Stimulated activated CD8-positive, alpha-beta memory T cell treated with anti-CD3 and anti-CD28 coated beads, Interleukin-4, amount 100 ng/mL, for 4 hours (primary cell): Measurements from ENCODE around the gene AAMP.
"Not testable (repeated sequence)": the region's sequence is repeated elsewhere in the genome, so short reads cannot be mapped to it uniquely, and the experiment has no call there.

ENCODE experiments used
- DNase-seq, 2 donors: peaks; one replicate each; pipeline ENCODE4 v3.0.0-alpha.2; 2020; ENCODE audit warnings: low read depth in 2 of 2, low spot score in 1 of 2

The AAMP gene, protein sequence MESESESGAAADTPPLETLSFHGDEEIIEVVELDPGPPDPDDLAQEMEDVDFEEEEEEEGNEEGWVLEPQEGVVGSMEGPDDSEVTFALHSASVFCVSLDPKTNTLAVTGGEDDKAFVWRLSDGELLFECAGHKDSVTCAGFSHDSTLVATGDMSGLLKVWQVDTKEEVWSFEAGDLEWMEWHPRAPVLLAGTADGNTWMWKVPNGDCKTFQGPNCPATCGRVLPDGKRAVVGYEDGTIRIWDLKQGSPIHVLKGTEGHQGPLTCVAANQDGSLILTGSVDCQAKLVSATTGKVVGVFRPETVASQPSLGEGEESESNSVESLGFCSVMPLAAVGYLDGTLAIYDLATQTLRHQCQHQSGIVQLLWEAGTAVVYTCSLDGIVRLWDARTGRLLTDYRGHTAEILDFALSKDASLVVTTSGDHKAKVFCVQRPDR

DNA sequence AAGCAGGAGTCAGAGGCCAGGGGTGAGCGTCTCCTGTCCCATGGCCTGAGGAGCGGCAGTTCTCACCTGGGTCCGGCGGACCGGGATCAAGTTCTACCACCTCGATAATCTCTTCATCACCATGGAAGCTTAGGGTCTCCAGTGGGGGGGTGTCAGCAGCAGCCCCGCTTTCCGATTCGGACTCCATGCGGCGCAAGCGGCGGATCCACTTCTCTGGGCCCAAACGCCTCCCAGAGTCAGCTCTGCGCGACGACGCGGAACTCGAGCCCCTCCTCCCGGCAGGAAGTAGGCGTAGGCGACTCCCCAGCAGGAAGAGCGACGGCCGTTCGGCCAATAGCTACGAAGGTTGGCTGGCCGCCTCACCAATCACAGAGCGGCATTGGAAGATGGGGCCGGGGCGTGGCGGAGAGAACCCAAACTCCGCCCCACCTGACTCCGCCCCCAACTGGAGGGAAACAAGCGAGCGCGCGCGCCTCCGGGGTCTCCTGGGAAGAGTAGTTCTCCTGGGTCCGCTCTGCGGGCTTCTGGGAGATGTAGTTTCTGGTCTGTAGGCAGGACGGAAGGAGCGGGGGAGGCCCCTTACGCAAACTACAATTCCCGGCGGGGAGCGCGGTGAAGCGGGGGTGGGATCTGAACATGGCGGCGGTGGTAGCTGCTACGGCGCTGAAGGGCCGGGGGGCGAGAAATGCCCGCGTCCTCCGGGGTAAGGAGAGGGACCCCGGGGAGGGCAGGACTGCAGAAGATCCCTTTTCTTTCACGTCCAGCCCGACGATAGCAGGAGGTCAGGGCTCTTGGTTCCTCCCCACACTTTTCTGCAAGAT, at the start of gene AAMP, which contains the start of gene PNKD:
AAMP (minus strand) TSS at position 238 of the 821 bp plus-strand sequence; CDS start at position 187, 51 bp downstream.
PNKD (plus strand) TSS at position 620 of the 821 bp plus-strand sequence; CDS start at position 637, 17 bp downstream.
- peak; percentile 100 for DNase-seq

DNA sequence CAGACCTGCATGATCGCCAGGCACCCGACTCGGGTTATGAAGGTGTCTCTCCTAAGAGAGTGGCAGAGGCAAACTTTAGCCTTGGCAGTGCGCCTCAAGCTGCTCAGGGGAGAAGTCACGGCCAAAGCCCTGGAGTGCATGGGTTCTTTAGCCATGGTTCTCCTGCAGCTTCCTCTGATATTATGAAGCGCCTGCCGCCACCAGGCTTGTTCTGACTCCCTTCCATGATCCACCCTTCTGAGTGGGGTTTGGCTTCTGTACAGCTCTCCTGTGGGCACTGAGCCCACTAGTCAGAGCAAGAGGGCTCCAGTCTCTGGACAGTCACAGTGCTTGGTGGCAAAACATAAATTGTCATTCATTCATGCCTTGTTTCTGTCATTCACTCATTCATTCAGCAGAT, 48.3 kb upstream of the AAMP start:
- DNase-seq: no peak

DNA sequence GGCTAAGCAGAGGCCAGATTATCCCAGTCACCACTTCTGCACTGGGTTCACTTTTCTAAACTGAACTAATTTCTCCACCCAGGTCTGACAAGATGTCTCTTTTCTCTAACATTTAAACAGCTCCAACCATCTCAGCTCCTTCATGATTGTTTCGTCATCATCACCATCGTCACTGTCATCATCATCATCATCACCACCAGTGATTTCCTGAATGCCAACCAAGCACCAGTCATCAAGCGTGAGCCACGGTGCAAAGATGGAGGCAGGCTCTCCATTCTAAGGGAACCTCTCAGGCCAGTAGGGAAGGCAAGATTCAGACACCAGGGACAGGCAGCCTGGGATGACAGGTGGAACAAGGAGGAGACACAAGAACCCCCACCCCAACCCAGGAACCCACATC, 47.9 kb upstream of the AAMP start:
- no peak for DNase-seq

DNA sequence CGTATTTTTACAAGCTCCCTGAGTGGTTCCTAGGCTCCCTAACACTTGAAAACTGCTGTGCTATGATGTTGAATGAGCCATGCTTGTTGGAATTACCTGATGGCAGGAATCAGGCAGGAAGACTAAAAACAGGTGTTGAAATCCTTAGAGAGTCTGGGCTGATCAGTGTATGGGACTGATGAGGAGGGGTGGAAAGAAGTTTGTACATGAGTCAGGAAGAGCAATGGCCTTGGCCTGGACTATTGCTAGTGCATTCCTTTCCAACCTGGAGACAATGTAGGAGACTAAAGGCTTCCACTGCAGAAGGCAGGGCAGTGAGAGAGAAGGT, 47.3 kb upstream of the AAMP start:
- DNase-seq: no peak

DNA sequence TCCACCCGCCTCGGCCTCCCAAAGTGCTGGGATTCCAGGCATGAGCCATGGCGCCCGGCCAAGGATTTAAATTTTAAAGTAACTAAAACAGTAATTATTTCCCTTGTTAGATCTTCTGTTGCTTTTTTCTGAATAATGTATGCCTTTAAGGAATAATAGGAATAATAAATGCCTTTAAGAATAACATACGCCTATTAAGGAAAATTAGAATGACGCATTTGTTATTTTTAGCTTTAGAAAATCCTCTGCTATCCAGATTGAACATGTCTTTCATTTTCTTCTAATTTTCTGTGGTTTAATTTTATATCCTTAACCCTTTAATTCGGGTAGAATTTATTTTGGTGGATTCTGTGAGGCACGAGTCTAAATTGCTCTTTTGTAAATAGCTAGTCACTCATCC, 45.5 kb upstream of the AAMP start:
- no peak for DNase-seq

DNA sequence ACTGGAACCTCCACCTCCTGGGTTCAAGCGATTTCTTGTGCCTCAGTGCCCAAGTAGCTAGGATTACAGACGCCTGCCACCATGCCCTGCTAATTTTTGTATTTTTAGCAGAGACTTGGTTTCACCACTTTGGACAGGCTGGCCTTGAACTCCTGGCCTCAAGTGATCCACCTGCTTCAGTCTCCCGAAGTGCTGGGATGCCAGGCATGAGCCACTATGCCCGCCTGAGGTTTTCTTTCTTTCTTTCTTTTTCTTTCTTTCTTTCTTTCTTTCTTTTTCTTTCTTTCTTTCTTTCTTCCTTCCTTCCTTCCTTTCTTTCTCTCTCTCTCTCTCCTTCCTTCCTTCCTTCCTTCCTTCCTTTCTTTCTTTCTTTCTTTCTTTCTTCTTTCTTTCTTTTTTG, 44.8 kb upstream of the AAMP start:
- not testable (repeated sequence) for DNase-seq

DNA sequence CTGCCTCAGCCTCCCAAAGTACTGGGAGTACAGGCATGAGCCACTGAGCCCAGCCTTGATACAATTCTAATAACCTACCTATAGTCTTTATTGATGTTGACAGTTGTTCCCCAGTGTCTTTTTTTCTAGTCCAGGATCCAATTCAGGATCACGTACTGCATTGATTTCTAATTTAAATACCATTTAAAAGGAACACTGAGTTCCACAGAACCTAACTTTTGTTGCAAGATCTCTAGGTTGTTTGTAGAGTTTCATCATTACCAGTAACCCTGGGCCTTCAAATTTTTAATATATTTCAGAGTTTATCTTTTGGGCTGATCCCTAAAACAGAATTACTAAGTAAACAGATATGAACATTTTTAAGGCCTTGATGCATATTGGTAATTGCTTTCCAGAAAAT, 43.4 kb upstream of the AAMP start:
- DNase-seq: no peak

DNA sequence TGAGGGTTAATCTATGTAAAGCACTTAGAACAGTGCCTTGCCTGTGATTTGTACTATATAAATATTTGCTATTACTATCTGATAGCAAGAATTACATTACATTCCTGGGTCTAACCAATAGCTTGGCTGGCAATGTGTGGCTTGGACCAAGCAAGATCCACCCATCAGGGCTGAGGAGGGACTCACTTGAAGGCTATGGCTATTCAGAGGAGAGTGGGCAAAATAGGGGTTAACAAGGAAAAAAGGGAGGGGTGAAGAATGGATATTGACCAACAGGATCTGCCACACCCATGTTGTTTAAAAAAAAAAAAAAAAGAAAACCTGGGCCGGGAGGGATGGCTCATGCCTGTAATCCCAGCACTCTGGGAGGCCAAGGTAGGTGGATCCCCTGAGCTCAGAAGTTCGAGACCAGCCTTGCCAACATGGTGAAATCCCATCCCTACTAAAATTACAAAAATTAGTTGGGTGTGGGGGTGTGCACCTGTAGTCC, 42.4 kb upstream of the AAMP start:
- no peak for DNase-seq

DNA sequence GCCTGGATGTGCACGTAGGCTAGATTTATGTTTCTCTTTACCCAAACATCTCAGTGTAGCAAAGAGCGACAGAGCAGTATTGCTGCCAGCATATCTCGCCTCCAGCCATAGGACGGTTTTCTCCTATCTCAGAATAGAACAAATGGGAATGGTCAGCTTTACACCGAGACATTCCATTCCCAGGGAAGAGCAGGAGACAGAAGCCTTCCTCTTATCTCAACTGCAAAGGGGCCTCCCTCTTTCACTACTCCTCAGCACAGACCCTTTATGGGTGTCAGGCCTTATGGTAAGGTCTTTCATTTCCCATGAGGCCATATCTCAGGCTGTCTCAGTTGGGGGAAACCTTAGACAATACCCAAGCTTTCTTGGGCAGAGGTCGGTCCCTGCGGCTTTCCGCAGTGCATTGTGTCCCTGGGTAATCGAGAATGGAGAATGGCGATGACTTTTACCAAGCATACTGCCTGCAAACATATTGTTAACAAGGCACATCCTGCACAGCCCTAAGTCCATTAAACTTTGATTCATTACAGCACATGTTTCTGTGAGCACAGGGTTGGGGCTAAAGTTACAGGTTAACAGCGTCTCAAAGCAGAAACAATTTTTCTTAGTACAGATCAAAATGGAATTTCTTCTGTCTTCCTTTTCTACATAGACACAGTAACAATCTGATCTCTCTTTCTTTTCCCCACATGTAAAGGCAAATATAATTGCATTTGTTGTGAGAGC, 41.8 kb upstream of the AAMP start:
- not testable (repeated sequence) for DNase-seq

DNA sequence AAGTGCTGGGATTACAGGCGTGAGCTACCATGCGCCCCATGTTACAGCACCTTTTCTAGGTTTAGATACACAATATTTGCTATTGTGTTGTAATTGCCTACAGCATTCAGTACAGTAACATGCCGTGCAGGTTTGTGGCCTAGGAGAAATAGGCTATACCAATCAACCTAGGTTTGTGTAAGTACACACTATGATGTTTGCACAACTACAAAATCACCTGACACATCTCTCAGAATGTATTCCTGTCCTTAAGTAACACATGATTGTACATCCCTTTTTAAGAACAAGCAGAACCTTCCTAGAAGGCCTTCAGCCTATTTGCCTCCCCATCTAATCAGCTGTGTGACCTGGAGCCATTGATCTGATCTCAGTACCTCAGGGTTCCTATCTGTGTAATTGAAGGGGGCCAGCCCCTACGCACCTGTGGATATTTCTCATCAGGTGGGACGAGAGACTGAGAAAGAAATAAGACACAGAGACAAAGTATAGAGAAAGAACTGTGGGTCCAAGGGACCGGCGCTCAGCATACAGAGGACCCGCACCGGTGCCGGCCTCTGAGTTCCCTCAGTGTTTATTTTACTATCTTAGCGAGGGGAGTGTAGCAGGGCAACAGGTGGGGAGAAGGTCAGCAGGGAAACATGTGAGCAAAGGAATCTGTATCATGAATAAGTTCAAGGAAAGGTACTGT, 41.1 kb upstream of the AAMP start:
- DNase-seq: no peak

DNA sequence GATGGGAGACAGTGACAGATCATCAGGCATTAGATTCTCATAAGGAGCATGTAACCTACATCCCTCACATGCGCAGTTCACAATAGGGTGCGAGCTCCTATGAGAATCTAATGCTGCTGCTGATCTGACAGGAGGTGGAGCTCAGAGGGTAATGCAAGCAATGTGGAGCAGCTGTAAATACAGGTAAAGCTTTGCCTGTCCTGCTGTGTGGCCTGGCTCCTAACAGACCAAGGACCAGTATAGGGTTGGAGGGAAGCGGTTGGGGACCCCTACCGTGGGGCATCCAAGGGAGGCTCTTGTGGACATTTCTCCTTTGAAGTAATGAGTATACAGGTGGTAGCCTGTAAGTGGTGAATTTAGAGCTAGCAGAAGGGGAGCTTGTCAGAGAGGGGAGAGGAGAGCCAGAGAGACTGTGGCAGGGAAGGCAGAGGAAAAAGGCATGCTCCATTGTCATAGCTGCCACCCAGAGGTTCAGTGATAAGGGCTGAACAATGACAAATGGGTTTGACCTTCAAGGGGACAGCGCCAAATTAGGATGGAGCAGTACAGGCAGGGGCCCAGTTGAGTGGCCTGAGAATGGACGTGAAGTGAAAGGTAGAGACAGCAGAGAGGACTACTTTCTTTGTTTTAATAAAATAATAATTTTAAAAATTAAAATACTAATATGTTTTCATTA, 37.6 kb upstream of the AAMP start:
- DNase-seq: no peak

DNA sequence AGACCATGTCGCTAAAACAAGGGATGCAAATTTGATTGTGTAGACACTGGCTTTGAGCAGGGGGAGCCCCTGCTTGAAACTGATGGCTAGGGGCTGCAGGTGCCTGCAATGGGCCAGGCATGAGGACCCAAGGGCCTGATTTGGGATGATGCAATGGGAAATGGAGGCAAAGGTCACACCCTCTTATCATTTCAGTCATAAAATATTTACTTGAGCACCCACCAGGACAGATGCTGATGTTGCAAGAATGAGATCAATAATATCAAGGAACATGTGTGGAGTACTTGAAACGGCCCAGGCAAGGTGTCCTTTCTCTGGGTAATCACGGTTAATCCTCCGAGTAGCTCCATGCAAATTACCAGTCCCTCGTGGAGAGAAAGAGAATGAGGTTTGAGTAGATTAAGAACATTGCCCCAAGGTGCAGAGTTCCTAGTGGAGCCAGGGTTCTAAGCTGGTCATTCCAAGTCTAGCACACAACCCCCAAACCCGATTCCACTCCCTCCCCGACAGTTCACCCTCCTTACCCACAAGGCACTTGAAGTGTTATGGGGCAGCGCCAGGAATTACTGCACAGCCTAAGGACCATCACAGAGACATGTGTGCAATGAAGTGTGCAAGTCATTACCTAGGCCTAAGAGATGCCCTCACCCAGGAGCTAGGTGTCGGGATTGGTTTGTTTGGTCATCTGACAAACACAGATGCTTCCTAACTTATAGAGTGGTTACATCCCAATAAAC, 36.4 kb upstream of the AAMP start:
- no peak for DNase-seq

DNA sequence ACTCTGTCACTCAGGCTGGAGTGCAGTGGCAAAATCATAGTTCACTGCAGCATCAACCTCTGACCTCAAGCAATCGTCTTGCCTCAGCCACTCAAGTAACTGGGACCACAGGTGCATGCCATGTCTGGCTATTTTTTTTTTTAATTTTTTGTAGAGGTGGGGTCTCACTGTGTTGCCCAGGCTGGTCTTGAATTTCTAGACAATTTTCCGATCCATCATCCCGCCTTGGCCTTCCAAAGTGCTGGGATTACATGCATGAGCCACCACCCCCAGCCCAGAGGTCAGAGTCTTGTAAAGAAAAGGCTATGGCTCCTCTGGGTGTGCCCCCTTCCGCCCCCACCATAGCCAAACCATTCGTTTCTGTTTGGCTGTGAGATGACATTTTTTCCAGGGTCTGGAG, 35.4 kb upstream of the AAMP start:
- no peak for DNase-seq

DNA sequence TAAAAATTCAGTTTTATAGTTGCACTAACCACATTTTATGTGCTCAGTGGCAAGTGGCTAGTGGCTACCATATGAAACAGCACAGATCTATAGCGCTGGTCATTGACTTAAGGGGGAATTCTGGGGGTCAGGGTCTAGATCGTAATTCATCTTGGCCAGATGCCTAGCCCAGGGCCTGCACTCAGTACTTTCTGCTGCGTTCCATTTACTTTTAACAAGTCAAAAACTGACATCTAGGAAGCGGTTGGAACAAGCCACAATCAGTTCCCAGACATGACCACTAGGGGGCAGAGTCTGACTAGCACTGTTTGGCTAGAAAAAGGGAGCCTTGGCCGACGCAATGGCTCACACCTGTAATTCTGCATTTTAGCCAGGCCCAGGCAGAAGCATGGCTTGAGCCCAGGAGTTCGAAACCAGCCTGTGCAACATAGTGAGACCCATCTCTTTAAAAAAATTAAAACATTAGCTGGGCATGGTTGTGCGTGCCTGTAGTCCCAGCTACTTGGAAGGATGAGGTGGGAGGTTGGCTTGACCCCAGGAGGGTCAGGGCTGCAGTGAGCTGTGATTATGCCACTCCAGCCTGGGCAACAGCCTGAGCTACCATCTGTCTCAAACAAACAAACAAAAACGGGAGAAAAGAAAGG, 31.4 kb upstream of the AAMP start:
- DNase-seq: peak; percentile 69 to 84

DNA sequence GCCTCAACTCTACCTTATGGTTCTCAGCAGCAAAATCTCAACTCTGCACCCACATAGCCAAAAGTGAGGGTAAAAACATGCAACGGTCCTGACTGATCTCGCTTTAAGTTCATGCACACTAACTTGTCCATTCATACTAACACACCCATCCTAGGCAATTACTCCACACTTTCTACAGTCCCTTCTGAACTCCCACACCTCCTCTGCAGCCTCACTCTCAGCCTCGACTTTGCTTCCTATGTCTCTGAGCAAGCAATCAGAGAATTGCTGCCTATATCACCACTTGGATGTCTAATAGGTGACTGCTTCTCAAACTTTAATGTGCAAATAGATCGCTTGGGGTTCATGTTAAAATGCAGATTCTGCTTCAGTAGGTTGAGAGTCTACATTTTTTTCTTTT, 30.2 kb upstream of the AAMP start:
- DNase-seq: no peak

DNA sequence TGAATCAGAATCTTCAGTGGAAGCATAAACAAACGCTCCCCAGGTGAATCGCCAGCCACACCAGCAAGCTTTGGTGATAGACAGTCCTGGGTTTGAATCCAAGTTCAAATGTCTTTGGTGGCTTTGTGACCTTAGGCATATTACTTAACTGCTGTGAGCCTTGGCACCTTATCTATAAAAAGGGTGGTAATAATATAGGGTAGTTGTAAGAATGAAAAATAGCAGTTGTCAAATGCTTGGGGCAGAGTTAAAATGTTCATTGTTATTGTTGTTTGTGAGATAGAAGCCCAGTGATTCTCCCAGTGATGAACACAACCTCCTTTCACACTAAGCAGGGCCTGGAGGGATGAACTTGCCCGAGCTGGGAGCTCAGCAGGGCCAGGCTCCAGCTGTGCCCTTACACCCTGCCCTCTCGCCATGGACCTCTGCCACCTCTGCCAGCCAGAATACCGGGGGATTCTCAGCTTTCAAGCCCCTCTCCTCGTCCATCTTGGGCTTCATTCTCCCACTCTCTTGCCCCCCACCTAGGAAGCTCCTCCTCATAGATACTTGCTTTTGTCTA, 28.5 kb upstream of the AAMP start:
- no peak for DNase-seq

DNA sequence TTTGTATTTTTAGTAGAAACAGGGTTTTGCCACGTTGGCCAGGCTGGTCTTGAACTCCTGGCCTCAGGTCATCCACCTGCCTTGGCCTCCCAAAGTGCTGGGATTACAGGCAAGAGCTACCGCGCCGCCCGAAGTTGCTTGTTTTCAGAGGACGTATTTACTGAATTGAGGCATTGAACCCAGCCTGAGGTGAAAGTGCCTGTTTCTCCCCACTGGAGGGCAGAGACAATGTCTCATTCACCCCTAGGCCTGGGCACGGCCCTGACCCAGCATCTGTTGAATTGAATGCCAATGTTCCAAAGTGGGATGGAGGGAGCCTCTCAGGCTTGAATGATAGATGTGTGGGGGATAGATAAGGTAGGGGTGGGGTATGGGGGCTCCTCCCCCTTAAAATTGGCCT, 26.9 kb upstream of the AAMP start:
- DNase-seq: no peak

DNA sequence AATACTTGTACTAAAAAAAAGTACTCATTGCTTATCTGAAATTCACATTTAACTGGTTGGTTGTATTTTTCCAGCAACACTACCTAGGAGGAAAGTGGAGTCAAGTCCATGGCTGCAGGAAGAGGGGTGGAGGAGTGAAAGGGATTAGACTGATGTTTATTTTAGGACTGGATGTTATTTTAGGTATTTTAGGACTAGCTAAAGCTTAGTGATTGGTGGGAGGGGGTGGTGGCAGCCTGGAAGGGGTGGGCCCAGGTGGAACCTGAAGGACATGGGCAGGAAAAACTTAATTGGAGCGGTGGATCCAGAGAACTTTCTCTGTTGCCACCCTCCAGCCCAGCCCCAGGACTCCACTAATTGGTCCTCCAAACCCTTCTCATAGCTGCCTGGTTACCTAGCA, 26.3 kb upstream of the AAMP start:
- DNase-seq: no peak

DNA sequence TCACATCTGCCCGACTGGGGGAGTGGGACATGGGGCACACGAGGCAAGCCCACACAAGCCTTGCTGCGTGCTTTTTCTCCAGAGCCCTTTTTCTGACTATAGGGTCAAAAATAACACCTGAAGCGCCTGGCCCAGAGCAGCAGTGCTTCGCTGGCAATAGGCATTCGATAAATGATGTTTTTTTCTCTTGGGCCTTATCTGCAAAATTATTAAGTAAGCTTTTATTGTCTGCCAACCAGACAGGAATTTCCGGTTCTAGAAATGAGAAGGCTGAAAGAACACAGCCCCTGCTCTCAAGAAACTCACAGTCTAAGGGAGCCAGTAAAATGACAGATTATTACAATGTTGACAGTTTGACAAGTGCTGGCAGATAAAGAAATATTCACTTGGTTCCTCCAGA, 25.1 kb upstream of the AAMP start:
- DNase-seq: no peak
